GM19463 (cell line): ENCODE measurements around the gene MMEL1.
A peak's percentile ranks its signal among the peaks of the same experiment; 100 is the strongest.
"Not testable (repeated sequence)": the region's sequence is repeated elsewhere in the genome, so short reads cannot be mapped to it uniquely, and the experiment has no call there.

Experiments
- ATAC-seq: cut with Tn5 transposase; IDR thresholded peaks from one replicate; pipeline ENCODE4 v1.9.1; 2021; ENCODE audit warnings: mild to moderate bottlenecking, moderate library complexity; ENCODE audit not compliant: unreplicated experiment

The MMEL1 gene

DNA sequence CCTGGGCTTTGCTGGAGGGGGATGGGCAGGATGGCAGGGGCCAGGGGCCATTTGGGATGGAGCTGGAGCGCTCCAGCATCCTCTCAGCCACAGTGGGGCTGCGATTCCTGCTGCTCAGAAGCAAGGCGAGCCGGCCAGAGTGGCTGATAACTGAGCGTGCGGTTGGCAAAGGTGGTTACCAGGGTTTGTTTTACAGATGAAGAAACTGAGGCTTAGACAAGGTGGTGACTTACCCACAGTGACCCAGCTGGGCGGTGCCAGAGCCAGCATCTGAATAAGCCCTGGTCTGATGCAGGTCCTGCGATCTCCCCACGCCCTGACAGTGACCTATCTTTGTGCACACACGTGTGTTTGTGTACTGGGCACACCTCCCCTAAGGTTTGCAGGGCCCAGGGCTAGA is 52.1 kb downstream of the MMEL1 start:
- ATAC-seq: no peak

DNA sequence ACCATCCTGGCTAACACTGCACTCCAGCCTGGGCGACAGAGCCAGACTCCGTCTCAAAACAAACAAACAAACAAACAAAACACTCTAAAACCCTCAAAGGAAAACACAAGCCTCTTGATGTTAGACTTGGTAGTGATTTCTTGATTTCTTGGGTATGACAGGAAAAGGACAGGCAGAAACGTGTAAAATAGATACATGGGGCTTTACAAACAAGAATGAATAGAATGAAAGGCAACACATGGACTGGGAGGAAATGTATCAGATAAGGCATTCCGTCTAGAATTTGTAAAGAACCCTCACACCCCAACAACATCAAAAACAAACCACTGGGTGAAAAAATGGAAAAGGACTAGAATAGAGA is 54.1 kb downstream of the MMEL1 start:
- no peak for ATAC-seq

DNA sequence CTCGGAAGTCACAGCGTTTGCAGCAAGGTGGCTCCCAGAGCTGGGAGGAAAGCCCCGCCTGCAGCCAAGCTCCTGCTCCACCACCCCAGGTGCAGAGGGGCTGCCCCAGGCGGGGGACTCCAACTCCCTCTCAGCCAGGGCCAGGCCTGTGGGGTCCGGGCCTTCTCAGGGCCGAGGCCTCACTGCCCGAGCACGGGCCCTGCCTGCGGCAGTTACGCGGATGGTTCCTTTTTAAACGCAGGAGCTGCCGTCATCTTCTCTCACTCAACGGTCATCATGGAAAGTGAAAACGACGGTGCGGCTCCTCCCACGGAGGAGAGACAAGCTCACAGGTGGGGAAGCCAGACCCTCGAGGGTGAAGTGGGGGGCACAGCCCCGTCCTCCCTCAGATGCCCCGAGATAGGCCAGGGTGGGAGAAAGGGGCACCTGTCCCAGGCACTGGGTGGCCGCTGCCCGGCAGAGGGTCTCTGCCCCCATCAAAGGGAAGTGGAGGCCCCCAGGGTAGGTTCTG is 55.2 kb downstream of the MMEL1 start:
- peak; percentile 22 for ATAC-seq

DNA sequence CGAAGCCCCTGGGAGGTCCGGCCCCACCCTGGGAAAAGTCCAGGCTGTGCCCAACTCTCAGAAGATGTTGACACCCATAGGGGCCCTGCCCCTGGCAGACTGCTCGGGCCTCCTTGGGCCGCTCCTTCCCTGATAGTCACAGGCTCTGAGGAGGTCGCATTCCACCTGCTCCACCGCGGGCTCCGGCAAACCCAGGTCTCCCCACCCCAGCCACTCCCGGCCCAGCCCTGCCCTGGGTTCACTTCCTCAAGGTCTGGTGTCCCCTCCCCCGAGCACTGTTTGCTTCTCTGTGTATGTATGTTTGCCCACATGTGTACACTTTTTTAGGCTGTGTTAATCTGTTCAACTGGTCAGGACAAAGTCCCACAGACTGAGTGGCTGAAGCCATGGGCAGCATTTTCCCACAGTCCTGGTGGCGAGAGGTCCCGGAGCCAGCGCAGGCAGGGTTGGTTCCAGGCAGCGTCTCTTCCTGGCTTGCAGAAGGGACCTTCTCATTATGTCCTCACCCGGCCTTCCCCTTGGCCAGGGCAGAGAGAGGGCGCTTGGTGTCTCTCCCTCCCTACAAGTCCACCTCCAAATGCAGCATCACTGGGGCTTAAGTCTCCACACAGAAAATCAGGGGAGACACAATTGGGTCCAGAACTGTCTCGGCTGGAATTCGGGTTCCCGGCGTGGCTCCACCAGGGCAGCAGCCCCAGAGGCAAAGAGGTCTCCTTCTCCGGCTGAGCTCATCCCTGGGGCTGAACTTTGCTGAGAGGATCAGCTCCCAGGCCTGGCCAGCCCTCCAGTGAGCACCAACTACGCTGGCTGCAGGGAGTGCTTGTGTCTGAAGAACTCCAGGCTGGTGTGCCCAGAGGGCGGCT is 56.8 kb downstream of the MMEL1 start:
- no peak for ATAC-seq

DNA sequence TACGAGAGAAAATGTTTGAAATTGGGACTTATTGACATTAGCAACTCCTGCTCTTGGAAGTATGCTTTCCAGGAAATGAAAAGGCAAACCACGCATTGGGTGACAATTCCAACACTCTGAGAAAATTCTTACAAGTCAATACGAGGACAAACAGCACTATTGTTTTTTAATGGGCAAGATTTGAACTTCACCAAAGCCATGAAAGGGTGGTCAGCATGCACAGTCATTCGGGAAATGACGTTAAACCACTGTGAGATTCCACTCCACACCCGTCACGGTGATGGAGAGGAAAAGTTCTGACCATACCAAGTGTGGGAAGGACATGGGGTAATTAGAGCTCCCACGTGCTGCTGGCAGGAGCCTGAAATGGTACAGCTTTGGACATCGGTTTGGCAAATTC is 58.5 kb downstream of the MMEL1 start:
- no peak for ATAC-seq

DNA sequence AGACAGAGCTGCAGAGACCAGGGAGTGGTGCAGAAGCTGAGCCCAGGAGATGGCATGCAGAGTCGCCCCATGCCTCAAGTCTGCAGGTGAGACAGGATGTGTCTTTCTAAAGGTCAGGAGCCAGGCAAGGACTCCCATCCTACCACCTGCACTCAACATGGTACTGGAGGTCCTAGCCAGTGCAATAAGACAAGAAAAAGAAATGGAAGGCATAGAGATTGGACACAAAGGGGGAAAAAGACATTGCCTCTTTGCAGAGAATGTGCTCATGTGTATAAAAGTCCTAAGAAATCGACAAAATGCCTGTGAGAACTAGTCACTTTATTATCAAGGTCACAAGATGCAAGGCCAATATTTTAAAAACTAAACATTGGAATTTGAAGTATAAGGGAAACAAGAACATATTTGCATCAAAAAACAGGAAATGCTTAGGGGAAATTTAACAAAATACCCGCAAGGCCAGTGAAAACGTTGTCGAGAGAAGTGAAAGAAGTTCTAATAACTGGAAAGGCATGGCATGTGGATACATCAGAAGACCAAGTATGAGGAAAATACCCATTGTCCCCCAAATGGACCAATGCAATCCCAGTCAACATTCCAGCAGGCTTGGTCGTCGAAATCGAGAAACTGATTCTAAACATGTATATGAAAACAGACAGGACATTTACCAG is 59.4 kb downstream of the MMEL1 start:
- no peak for ATAC-seq

DNA sequence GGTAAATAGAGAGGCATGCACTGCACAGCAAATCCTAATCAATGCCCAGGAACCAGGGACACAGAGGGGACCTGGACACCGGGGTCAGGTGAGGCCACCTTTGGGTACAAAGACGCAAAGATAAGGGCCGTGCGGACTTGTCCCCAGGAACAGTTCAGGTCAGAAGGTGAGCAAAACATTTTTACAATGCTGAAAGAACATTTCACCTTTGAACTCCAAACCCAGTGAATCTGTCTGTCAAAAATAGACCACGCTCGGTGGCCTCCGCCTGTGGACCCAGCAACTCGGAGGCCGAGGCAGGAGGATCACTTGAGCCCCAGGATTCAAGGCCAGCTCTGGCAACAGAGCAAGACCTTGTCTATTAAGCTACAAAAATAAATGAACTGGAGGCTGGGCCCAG is 61.5 kb downstream of the MMEL1 start:
- ATAC-seq: no peak

DNA sequence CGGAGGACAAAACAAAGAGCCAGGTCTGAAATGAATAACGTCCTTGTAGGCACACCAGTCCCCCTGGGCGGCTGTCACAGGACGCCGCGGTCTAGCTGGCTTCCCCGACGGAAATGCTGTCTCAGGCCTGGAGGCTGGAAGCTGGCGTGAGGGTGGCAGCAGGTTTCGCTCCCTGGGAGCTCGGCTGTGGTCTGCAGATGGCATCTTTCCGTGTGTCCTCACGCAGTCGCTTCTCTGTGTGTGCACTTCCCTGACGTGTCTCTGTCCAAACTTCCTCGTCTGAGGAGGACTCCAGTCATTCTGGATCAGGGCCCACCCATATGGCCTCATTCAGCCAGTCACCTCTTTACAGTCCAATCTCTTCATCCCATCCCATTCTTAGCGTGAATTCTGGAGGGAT is 62.5 kb downstream of the MMEL1 start:
- ATAC-seq: no peak

DNA sequence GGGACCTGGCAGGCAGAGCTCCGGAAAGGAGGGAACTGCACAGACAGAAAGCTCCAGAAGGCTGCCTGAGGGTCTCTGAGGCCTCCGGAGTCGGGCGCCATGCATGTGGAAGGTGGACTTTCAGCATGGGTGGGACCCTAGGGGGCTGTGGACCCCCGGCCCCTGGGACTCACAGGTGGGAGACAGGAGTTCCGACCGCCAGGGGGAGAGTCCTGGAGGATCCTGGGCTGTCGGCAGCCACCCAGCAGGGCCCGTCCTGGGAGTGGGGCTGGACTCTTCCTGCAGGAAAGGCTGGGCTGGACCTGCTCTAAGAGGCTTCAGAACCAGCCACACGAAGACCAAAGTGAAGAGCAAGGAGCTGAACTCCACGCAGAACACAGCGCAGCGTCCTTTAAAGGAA is 63.1 kb downstream of the MMEL1 start:
- not testable (repeated sequence) for ATAC-seq

DNA sequence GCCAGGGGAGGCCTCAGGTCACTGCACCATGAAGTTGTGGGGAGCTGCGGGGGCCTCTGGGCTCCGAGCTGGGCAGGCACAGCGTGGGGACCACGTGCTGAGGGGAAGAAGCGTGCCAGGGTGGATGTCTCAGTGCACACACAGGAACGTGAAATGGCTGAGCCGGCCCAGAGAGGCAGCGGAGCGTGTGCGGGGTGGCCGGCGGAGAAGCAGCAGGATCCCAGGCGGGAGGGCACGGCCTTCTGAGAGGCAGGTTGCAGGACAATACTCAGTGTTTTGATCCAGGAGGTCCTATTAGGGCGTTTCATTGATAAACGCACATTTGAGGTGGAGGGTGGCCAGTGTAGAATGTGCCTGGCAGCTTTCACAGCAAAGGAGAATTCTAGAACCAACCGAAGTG is 63.8 kb downstream of the MMEL1 start:
- no peak for ATAC-seq

DNA sequence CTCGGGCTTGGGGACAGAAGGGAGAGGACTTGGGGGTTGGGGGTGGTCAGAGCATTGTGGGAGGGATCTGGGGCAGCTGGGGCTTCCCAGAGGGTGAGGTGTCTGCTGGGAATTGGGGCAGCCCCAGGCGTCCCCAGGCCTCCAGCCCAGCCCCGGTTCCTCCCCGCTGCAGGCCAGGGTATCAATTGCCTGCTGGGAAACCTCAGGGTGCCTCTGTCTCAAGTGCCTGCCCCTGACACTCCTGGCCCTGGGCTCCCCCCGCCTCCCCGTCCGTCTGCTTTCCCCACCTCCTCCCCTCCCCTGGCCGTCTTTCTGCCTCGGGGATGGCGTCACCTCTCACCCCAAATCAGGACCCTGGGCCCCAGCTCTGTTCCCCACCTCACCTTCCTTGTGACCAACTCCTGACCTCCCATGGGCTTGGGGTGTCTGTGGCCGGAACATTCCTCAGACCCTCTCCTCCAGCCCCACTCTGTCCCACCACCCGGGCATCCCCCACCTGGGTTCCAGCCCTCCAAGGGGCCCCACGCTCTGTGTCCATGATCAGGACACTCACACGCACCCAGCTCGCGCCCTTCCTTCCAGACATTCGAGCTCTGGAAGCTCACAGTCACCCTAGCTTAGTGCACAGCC is 64.5 kb downstream of the MMEL1 start:
- ATAC-seq: not testable (repeated sequence)

DNA sequence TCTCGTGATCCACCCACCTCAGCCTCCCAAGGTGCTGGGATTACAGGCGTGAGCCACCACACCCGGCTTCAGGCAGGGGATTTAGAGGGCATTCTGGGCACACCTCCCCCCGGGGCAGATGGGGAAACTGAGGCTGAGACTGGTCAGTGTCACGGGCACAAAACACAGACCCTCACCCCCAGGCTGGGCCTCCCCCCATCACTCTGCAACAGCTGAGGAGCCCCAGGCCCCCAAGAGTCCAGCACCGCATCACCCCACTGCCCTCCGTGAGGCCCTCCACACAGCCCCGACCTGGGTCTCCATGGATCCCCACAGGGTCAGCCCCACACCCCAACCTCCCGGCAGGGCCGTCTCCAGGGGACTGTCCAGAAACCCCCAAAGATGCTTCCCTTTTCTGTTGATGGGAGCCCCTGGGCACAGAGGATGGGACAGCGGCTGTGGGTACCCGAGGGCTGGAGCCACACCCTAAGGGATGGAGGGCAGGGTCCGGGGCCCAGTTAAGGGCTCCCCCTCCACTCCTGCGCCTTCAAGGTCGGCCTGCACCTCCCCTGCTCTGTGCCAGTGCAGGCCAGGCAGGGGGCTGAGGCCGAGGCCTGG is 65.6 kb downstream of the MMEL1 start:
- ATAC-seq: no peak

DNA sequence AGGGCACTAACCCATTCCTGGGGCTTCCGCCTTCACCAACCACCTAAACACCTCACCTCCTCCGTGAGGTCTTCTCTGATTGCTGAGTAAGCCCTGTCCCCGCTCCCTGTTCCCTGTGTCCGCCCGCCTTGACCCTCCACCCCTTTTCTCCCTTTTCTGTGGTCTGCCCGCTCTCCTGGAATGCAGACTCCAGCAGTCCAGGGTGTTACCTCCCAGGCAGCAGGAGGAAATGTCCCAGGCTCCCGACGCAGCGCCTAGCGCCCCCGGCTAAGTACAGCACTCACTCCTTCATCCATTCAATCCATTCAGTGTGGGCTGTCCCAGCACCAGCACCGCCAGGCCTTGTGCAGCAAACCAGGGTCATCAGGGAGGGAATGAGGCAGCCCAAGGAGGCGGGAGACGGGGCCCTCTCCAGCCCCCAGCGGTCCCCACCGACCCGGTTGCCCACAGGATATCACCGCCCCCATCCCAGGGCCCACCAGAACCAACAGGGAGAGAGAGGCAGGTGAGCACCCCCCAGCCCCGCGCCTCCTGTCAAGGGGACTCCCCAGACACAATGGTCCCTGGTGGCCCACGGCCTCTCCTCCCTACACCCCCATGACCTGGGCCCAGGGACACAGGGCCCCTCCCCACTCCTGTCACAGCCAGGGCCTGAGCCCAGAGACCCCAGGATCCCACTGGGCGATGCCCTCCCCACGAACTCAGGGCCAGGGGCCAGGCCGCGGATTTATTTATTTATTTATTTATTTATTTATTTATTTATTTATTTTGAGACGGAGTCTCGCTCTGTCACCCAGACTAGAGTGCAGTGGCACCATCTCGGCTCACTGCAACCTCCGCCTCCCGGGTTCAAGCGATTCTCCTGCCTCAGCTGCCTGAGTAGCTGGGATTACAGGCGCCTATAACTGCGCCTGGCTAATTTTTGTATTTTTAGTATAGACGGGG is 66.4 kb downstream of the MMEL1 start:
- ATAC-seq: no peak

DNA sequence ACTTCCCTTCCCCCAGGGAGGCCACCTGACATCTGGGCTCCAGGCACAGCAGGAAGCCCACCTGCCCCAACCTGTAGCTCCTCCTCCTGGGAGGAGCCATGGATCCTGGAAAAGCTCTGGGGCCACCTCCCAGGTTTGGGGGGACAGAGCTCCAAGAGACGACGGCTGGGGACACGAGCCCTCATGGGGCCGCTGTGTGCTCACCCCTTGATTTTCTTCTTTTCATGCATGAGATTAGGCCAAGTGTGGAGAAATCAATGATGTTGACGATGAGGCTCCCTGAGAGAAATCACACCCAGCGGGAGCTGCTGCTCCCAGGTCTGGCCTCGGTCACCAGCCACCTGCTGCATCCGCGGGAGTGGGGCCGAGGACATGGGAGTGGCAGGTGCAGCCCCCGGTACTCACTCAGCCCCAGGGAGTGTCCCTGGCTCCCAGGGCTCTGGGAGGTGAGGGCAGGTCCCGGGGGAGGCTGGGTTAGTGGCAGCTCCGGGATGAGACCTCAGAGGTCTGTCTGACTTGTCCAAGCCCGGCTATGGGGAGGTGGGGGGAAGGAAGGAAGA is 67.9 kb downstream of the MMEL1 start:
- ATAC-seq: no peak

DNA sequence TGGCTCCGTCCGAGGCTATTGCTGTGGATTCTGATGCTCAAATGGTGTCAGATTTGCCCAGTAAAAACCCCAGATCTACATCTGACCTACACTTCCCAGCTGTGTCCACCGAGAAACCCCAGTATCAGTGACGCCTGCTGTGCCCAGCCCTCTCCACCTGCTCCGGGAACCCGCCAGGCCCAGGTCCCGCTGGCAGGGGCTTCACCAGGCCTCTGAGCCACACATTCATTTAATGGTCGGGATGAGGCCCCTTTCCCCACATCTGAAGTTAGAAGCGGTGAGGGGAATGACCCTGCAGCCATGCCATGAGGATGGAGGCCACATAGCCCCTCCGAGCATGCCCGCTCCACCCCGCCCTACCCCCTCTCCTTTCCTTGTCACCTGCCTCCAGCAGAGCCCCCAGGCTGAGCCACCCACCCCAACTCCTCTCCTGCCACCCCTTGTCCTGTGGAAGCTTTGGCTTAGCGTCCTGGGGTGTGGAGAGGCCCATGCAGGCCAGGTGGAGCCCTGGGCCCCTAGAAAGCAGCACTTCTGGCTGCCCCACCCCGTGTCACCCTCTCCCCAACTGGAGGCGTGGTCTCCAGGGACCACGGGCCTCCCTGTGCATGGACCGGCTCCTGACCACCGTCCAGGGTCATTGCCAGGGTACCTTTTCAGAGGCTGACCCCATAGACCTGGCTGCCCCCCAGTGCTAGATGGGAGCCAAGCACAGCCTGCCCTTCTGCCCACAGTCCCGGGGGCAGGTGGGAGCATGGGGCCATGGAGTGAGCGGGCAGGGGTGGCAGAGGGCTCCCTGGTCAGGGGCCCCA is 68.6 kb downstream of the MMEL1 start:
- no peak for ATAC-seq

DNA sequence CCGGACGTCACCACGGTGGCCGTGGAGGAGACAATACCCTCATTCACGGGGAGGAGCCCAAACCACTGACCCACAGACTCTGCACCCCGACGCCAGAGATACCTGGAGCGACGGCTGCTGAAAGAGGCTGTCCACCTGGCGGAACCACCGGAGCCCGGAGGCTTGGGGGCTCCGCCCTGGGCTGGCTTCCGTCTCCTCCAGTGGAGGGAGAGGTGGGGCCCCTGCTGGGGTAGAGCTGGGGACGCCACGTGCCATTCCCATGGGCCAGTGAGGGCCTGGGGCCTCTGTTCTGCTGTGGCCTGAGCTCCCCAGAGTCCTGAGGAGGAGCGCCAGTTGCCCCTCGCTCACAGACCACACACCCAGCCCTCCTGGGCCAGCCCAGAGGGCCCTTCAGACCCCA is 69.6 kb downstream of the MMEL1 start:
- ATAC-seq: no peak

DNA sequence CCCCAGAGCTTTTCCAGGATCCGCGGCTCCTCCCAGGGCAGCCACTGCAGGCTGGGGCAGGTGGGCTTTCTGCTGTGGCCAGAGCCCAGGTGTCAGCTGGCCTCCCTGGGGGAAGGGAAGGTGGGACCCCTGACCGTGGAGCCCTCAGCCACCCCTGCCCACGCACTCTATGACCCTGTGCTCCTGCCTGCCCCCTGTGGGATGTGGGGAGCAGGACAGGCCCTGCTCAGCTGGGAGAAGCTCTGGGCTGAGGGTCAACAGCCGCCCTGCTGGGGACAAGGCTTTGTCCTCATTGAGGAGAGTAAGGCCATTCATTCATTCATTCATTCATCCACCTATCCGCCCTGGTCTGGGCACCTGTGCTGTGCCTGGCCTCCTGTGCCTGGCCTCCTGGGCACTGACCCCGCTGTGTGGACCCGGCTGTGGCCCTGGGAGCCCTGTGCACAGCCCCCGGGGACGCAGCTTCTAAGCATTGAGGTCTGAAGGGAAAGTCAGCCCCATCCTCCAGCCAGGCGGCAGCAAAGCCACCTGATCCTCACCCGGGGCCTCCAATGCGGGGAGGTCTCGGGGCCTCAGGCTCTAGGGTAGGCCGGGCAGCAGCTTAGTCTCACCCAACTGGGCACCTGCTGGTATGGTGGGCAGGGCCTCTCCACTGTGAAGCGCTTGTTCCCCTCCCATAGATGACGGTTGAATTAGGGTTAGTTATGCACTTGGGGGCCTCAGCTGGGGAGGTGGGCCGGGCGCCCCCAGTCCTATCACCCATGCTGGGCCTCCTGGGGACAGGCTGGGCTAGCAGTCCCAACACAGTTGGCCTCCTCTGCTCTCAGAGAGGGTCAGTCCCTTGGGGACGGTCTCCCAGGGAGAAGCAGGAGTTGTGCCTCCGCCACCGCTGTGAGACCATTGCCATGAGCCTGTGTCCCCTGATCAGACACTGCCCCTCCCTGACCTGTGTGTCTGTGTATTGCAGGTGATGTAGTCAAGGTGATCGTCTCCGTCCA is 70.6 kb downstream of the MMEL1 start:
- ATAC-seq: no peak

DNA sequence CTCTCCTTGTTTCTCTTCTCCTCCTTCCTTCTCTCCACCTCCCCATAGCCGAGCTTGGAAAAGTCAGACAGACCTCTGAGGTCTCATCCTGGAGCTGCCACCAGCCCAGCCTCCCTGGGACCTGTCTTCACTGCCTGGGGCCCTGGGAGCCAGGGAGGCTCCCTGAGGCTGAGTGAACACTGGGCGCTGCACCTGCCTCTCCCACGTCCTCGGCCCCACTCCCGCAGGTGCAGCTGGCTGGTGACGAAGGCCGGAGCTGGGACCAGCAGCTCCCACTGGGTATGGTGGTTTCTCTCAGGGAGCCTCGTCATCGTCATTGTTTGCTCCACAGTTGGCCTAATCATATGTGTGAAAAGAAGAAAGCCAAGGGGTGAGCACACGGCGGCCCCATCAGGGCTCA is 71.4 kb downstream of the MMEL1 start:
- no peak for ATAC-seq
